Spleen (tissue), 11 donors: ENCODE data around the gene TBCD. TPM values are rescaled to one million over a fixed set of nuclear protein-coding genes. Genes with fewer than 3 reads are reported as not detected.

Experiments used
- DNase-seq: peaks from one replicate; pipeline ENCODE4 v3.0.0-alpha.2; 2020
- H3K27ac ChIP-seq, 8 donors: fragments of 200-600 bp; sonication (generic) in 7 of 8; 1 replicate in 4 of 8; 2 replicates in 4 of 8; pipeline versions ENCODE4 v1.5.0 to v1.8.0; 2016 to 2021; ENCODE audit warnings: inconsistent platforms in 4 of 8, mild to moderate bottlenecking in 4 of 8, moderate library complexity in 1 of 8
- H3K27me3 ChIP-seq, 7 donors: fragments of 200-600 bp; sonication (generic) in 6 of 7; replicated peaks in 1 of 7; 1 replicate in 4 of 7; 2 replicates in 3 of 7; pipeline versions ENCODE4 v1.5.0 to v1.8.0; 2016 to 2021; ENCODE audit warnings: inconsistent platforms in 3 of 7, mild to moderate bottlenecking in 1 of 7
- H3K36me3 ChIP-seq, 6 donors: fragments of 200-600 bp; sonication (generic) in 5 of 6; 1 replicate in 4 of 6; 2 replicates in 2 of 6; pipeline versions ENCODE4 v1.5.0 to v1.8.0; 2016 to 2021; ENCODE audit warnings: inconsistent platforms in 2 of 6
- H3K4me1 ChIP-seq, 6 donors: fragments of 200-600 bp; sonication (generic) in 5 of 6; 1 replicate in 3 of 6; 2 replicates in 3 of 6; pipeline versions ENCODE4 v1.5.0 to v1.8.0; 2016 to 2021; ENCODE audit warnings: inconsistent platforms in 3 of 6
- H3K4me3 ChIP-seq, 8 donors: fragments of 200-600 bp; sonication (generic) in 7 of 8; 1 replicate in 4 of 8; 2 replicates in 4 of 8; pipeline versions ENCODE4 v1.5.0 to v1.8.0; 2016 to 2021; ENCODE audit warnings: inconsistent platforms in 4 of 8, mild to moderate bottlenecking in 4 of 8, moderate library complexity in 2 of 8
- H3K9me3 ChIP-seq, 8 donors: fragments of 200-600 bp; sonication (generic) in 7 of 8; 1 replicate in 4 of 8; 2 replicates in 4 of 8; pipeline versions ENCODE4 v1.5.0 to v1.8.0; 2016 to 2021; ENCODE audit warnings: inconsistent platforms in 4 of 8
- CTCF ChIP-seq, 11 experiments: fragments of 200-600 bp in 7 of 11; fragments of 450-650 bp in 4 of 11; sonication (generic) in 4 of 11; IDR thresholded peaks in 8 of 11; conservative IDR thresholded peaks in 3 of 11; 1 replicate in 7 of 11; 2 replicates in 4 of 11; pipeline versions ENCODE4 v1.4.0 to v1.8.0; 2016 to 2021; ENCODE audit warnings: antibody characterized with exemption in 11 of 11, inconsistent platforms in 4 of 11, mild to moderate bottlenecking in 1 of 11
- POLR2A ChIP-seq, 3 donors: fragments of 450-650 bp; IDR thresholded peaks; one replicate each; pipeline ENCODE4 v1.5.1; 2017; ENCODE audit warnings: antibody characterized with exemption in 3 of 3, mild to moderate bottlenecking in 1 of 3
- POLR2AphosphoS5 ChIP-seq, 3 donors: sonication (generic); formaldehyde crosslinking; IDR thresholded peaks; one replicate each; pipeline ENCODE4 v1.5.1; 2017; ENCODE audit warnings: antibody characterized with exemption in 3 of 3
- WGBS, 5 donors: extraction: QIAGEN DNeasy Blood & Tissue Kit in 3 of 5; methylation state at CpG; one replicate each; pipeline versions ENCODE4 v1.1.5 to v1.1.7; 2013 to 2018; 5-methylcytosine and 5-hydroxymethylcytosine counted together
- intact Hi-C: fragments of 100-400 bp; cut with DNase I; formaldehyde crosslinking; loops from one replicate; pipeline ENCODE4 v1.15.0; 2023; ENCODE audit warnings: low total_unique reads
- polyA plus RNA-seq, 3 donors: library from polyadenylated mRNA; stranded (reverse); fragments of 200-250 nt; gene quantifications; one replicate each; pipeline ENCODE4 v1.2.1, GENCODE V29; 2013
- total RNA-seq, 7 donors: library from RNA; depleted of rRNA in 3 of 7; stranded (reverse); fragments of >200 nt in 3 of 7; fragmentation: NEBNext Ultra II Directional in 4 of 7; extraction: Animal tissue kit (Norgen Biotek cat#: 25700) in 4 of 7; gene quantifications; one replicate each; pipeline versions ENCODE4 v1.1.0 to v1.2.1, GENCODE V29; 2016 to 2021
- donor health status: healthy with polysubstance abuse.
- donor health status: DM: no; HTN: no; CAD: no; lungs with moderate emphysema.
- donor health status: DM: no; HTN: no; CAD: no.
- donor health status: Bipolar disorder and iron deficiency.
- donor health status: healthy.
- donor health status: DM: no; HTN: no; CAD: no.
- donor health status: DM: yes; HTN: yes; CAD: no.

The TBCD gene
- total and polyA plus RNA-seq, 10 donors: 55.6 to 207 (median 108) TPM

GRCh38 chr17:82938486-82938872, 186.6 kb downstream of the TBCD start:
- intact Hi-C loops: no loop called here
- Histone ChIP-seq H3K27ac (no peak overlapping the region), H3K4me1 (no peaks in the 10 kb centered on the region), H3K36me3 (peaks cover 0 to 100% (median 84%) of the 10 kb centered on the region in 6 donors), H3K4me3 (no peak overlapping the region), H3K27me3 (no peaks in the 10 kb centered on the region), H3K9me3 (peaks cover 0 to 4% (median 0%) of the 10 kb centered on the region in 8 donors)
- DNase-seq: peak; percentile 38
- 91 to 97% (median 95%) methylated on average over 8 of the region's 8 CpGs for WGBS, 5 donors
- TF ChIP-seq POLR2A (IDR thresholded peaks at IDR 0.05) (no peak), CTCF (IDR thresholded peaks at IDR 0.05 in 8 of 11, conservative IDR thresholded peaks at IDR 0.05 in 3 of 11) (no peak), POLR2AphosphoS5 (IDR thresholded peaks at IDR 0.05) (no peak)

- 86 to 94% (median 87%) methylated on average over 23 to 26 of the region's 26 CpGs for WGBS, 5 donors
- Histone ChIP-seq H3K4me1 (no peaks in the 10 kb centered on the region), H3K36me3 (peaks cover 0 to 100% (median 84%) of the 10 kb centered on the region in 6 donors)
Observed at GRCh38 chr17:82938873-82939620, 187.2 kb downstream of the TBCD start.

GRCh38 chr17:82939621-82940135, 187.8 kb downstream of the TBCD start:
- Histone ChIP-seq H3K27me3 (no peaks in the 10 kb centered on the region), H3K4me3 (no peak overlapping the region), H3K27ac (no peak overlapping the region), H3K36me3 (peaks cover 0 to 100% (median 84%) of the 10 kb centered on the region in 6 donors), H3K4me1 (no peaks in the 10 kb centered on the region), H3K9me3 (peaks cover 4 to 16% (median 11%) of the 10 kb centered on the region in 8 donors)
- DNase-seq: peak; percentile 28
- intact Hi-C loops: no loop called here
- TF ChIP-seq POLR2AphosphoS5 (IDR thresholded peaks at IDR 0.05) (no peak), POLR2A (IDR thresholded peaks at IDR 0.05) (no peak), CTCF (IDR thresholded peaks at IDR 0.05 in 8 of 11, conservative IDR thresholded peaks at IDR 0.05 in 3 of 11) (no peak)
- 91 to 97% (median 93%) methylated on average over 10 of the region's 10 CpGs for WGBS, 5 donors

More at GRCh38 chr17:82938873-82939620, 187.2 kb downstream of the TBCD start:
- intact Hi-C loops: no loop called here
- Histone ChIP-seq H3K27me3 (no peaks in the 10 kb centered on the region), H3K9me3 (peaks cover under 1 to 10% (median 5%) of the 10 kb centered on the region in 8 donors), H3K27ac (no peak overlapping the region), H3K4me3 (no peak overlapping the region)
- DNase-seq: peak; percentile 31
- TF ChIP-seq POLR2A (IDR thresholded peaks at IDR 0.05): no peak
- no peak for TF ChIP-seq CTCF (IDR thresholded peaks at IDR 0.05 in 8 of 11, conservative IDR thresholded peaks at IDR 0.05 in 3 of 11)
- peak in 2 of 3 donors; percentile 8 to 30 for TF ChIP-seq POLR2AphosphoS5 (IDR thresholded peaks at IDR 0.05)
